Rectal smooth muscle tissue (tissue), 1 donor: ENCODE measurements around the gene JOSD2.

Experiments used
- H3K27ac ChIP-seq: one replicate; pipeline ENCODE4 v1.7.0; 2013; ENCODE audit warnings: low read depth, low read length, inconsistent platforms
- H3K27me3 ChIP-seq: one replicate; pipeline ENCODE4 v1.7.0; 2013; ENCODE audit warnings: low read length; ENCODE audit not compliant: control insufficient read depth, insufficient read depth
- H3K36me3 ChIP-seq: one replicate; pipeline ENCODE4 v1.7.0; 2013; ENCODE audit warnings: low read length; ENCODE audit not compliant: control insufficient read depth, insufficient read depth
- H3K4me1 ChIP-seq: one replicate; pipeline ENCODE4 v1.7.0; 2013; ENCODE audit warnings: low read length; ENCODE audit not compliant: control insufficient read depth, insufficient read depth
- H3K4me3 ChIP-seq: one replicate; pipeline ENCODE4 v1.7.0; 2013; ENCODE audit warnings: low read length
- H3K9ac ChIP-seq: one replicate; pipeline ENCODE4 v1.7.0; 2013; ENCODE audit warnings: low read length

JOSD2 gene

DNA sequence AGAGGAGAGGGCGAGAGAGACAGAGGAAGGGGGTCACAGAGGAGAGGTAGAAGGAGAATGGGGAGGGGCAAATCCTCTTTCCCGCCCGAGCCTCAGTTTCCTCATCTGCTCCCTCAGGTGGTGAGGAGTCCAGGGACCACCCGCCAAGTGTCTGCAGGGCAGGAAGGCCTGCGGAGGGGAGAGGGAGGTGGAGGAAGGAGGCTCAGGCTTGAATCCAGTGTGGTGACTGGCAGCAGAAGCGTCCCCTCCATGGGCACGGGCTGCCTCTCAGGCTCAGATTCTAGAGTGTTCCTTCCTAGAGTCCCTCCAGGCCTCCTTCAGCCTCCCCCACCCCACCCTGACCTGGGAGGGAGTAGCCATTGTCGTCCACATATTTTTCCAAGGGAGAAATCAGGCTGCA is 17.8 kb downstream of the JOSD2 start:
- Histone ChIP-seq H3K27ac (no peak overlapping the region), H3K36me3 (no peaks in the 10 kb centered on the region), H3K4me1 (no peaks in the 10 kb centered on the region), H3K9ac (no peak overlapping the region), H3K4me3 (no peak overlapping the region), H3K27me3 (peaks cover 7% of the 10 kb centered on the region)

DNA sequence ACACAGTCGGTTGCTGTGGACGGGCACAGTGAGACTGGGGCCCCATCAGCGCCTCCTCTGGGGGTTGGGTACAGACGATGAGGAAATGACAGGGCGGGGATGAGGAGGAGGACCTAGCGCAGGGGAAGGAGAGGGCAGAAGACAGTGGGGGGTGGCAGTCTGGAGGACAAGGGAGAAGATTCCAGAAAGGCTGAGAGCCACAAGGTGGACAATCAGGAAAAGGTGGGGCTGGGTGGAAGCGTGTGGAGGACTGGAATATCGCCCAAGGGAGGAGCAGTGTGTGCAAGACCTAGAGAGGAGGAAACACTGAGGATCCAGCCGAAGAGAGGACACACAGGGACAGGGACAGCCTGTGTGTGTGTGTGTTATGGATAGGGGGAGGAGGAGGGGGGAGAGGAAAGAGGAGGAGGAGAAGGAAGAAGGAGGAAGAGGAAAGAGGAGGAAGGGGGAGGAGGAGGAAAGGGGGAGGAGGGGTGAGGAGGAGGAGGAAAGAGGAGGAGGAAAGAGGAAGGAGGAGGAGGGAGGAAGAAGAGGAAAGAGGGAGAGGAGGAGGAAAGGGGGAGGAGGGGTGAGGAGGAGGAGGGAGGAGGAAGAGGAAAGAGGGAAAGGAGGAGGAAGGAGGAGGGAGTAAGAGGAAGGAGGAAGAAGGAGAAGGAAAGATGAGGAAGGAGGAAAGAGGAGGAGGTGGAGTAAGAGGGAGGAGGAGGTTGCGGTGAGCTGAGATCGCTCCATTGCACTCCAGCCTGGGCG is 18.5 kb downstream of the JOSD2 start:
- no peak overlapping the region for H3K27ac ChIP-seq
- no peak overlapping the region for H3K9ac ChIP-seq
- peaks cover 10% of the 10 kb centered on the region for H3K27me3 ChIP-seq
- H3K4me3 ChIP-seq: no peak overlapping the region
- H3K4me1 ChIP-seq: no peaks in the 10 kb centered on the region
- no peaks in the 10 kb centered on the region for H3K36me3 ChIP-seq

DNA sequence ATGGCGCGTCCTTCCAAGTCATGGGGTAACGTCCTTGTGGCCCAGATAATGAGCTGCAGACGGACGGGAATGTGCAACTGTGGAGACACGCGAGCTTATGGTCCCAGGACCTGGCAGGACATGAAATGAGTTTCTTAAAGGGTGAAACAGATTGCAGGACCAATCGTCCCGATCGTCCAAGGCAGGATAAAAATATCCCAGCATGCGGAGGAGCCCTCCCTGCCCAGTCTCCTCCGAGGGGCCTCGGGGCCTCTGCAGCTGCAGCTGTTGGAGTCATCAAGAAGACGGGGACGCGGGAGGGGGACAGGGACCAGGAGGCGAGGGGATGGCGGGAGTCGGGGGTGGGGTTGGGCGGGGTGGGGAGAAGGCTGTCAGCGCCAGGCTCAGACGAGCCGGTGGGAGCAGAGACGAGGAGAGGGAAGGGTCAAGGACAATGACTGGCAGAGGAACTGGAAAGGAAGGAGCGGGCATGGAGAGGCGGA is 20.0 kb downstream of the JOSD2 start:
- H3K9ac ChIP-seq: no peak overlapping the region
- no peak overlapping the region for H3K27ac ChIP-seq
- H3K4me1 ChIP-seq: no peaks in the 10 kb centered on the region
- no peak overlapping the region for H3K4me3 ChIP-seq
- H3K27me3 ChIP-seq: peaks cover 12% of the 10 kb centered on the region
- no peaks in the 10 kb centered on the region for H3K36me3 ChIP-seq

DNA sequence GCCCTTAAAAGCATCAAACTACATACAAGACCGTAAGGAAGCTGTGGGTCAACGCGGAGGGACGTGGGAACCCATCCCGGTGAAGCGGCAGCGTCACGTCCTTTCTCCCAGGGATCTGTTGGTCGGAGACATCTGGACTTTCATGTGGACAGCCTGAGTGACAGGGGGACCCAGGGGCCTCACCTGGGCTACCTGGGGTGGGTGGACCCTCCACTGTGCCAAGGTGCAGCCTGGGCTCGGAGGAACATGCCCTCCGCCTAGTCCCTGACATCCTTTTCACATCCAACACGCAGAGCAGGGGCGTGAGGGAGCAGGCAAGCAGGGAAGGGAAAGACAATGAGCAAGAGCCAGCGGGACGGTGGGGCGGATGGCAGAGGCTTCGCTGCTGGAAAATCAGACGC is 20.6 kb downstream of the JOSD2 start:
- H3K4me1 ChIP-seq: no peaks in the 10 kb centered on the region
- H3K27ac ChIP-seq: no peak overlapping the region
- peaks cover 12% of the 10 kb centered on the region for H3K27me3 ChIP-seq
- no peaks in the 10 kb centered on the region for H3K36me3 ChIP-seq
- H3K9ac ChIP-seq: no peak overlapping the region
- no peak overlapping the region for H3K4me3 ChIP-seq

DNA sequence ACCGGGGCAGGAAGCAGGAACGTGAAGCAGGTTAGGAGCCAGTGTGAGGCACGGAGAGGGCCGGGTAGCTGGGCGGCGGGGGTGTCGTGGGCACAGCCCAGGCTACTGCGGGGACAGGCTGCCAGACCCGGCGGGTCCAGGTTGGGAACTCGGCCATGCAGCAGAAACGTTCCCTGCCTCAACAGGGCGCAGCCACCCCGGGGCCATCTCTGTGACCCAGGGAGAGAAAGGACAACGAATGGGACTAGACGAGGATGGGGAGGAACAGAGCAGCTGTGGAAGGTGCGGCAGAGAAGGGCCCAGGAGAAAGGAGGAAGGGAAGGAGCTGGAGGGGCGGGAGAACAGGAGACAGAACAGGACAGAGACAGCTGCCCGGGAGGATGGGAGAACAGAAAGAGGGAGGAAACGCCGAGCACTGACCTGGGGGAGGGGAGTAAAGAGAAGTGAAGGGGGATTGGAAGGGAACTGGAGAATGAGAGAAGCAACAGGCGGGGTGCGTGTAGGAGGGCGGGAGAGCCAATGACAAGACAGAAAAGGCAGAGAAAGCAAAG is 21.5 kb downstream of the JOSD2 start:
- no peak overlapping the region for H3K4me3 ChIP-seq
- peaks cover 3% of the 10 kb centered on the region for H3K36me3 ChIP-seq
- H3K27me3 ChIP-seq: peaks cover 12% of the 10 kb centered on the region
- no peaks in the 10 kb centered on the region for H3K4me1 ChIP-seq
- no peak overlapping the region for H3K27ac ChIP-seq
- H3K9ac ChIP-seq: no peak overlapping the region

DNA sequence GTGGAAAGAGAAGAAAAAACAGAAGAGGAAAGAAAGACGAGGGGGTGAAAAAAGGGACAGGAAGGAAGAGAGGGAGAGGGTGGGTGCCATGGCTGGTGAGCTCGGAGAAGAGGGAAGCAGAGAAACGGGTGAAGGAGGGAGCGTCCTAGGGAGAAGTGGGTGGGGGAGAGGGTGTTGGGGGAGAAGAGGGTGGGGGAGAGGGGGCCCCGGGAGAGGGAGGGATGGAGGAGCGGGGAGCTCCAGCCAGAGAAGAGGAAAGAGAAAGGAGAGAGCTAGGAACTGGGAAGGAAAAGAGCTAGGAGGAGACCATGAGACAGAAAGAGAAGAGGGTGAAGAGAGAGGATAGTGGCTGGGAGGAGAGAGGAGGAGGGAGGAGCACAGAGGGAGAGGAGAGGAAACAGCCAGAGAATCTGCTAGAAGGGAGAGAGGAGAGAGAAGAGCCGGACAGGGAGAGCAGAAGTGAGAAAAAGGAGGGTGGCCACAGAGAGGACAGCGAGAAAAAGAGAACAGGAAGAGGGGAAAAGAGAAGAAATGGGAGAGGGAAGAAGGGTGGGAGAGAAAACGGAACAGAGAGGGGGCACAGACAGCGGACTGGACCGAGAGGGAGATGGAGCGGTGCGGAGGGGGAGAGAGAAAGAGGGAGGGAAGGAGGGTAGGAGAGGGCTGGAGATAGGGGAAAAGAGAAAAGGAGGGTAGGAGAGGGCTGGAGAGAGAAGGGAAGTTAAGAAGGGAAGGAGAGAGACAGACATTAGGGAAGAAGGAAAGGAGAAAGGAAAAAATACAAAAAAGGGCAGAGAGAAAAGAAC is 22.4 kb downstream of the JOSD2 start:
- H3K4me1 ChIP-seq: no peaks in the 10 kb centered on the region
- no peak overlapping the region for H3K27ac ChIP-seq
- H3K9ac ChIP-seq: no peak overlapping the region
- H3K4me3 ChIP-seq: no peak overlapping the region
- H3K27me3 ChIP-seq: peaks cover 12% of the 10 kb centered on the region
- H3K36me3 ChIP-seq: peaks cover 3% of the 10 kb centered on the region

- Histone ChIP-seq H3K27ac (no peak overlapping the region), H3K27me3 (peaks cover 12% of the 10 kb centered on the region)
Observed at GRCh38 chr19:50486823-50487515, 24.0 kb downstream of the JOSD2 start.

DNA sequence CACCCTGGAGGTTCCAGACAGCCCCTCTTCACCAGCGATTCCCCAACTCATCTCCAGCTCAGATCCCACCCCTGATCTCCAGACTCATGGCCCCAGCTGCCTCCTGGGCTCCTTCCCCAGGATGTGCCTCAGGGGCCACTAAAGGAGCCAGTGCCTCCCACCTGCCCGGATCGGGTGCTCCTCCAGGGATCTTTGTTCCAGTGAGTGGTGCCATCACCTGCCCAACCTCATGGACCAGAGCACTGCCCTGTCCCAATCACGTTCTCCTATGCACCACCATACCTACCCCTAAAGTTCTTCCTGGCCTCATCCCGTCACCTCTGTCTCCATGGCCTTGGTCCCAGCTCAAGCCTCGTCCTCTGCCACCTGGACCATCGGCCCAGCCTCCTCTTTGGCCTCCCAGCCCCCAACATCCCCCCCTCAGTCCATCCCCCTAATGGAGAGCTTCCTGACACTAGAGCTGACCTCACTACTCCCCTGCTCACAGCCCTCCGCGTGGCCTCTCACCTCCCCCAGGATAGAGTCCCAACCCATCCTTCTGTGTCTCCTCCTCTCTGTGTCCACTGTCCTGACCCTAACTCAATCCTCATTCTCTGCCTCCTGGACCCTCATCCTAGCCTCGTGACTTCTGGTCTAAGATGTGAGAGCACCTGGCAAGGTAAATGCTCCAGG is 25.6 kb downstream of the JOSD2 start:
- H3K36me3 ChIP-seq: peaks cover 9% of the 10 kb centered on the region
- H3K9ac ChIP-seq: no peak overlapping the region

More at GRCh38 chr19:50486823-50487515, 24.0 kb downstream of the JOSD2 start:
- Histone ChIP-seq H3K4me1 (no peaks in the 10 kb centered on the region), H3K4me3 (no peak overlapping the region), H3K36me3 (peaks cover 9% of the 10 kb centered on the region), H3K9ac (no peak overlapping the region)

GRCh38 chr19:50482916-50483315 is 28.1 kb downstream of the JOSD2 start:
- Histone ChIP-seq H3K27ac (no peak overlapping the region), H3K27me3 (peaks cover 5% of the 10 kb centered on the region), H3K4me3 (no peak overlapping the region), H3K4me1 (no peaks in the 10 kb centered on the region), H3K36me3 (peaks cover 16% of the 10 kb centered on the region), H3K9ac (no peak overlapping the region)

More for the DNA sequence above, 25.6 kb downstream of the JOSD2 start:
- H3K27ac ChIP-seq: no peak overlapping the region
- H3K4me1 ChIP-seq: no peaks in the 10 kb centered on the region
- H3K4me3 ChIP-seq: no peak overlapping the region
- peaks cover 5% of the 10 kb centered on the region for H3K27me3 ChIP-seq

DNA sequence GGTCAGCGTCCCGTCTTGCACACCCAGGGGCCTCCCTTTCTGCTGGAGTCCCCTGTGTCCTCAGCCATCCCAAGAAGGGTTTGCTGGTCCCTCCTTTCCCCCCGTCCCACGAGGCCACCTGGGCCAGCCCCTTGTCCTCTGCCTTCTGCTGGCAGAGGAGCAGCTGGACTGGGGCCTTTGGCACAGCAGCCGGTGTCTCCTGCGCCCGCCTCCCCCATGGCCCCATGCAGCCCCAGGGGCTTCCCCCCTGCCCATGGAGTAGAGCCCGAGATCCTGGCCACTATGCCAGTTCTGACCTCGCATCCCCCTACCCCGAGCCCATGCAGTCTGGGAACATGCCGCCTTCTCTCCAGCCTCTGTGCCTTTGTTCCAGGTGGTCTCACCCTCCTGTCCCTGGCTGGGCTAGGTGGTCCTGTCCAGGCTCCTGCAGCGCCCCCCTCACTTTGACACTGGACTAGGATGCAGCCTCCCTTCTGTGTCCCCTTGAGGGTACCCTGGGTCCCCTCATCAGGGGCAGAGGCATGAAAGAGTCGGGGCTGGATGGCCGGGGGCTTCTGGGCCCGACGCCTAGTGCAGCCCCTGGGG is 28.6 kb downstream of the JOSD2 start:
- Histone ChIP-seq H3K4me1 (peaks cover 2% of the 10 kb centered on the region), H3K27ac (no peak overlapping the region), H3K9ac (no peak overlapping the region), H3K27me3 (peaks cover under 1% of the 10 kb centered on the region), H3K4me3 (no peak overlapping the region), H3K36me3 (peaks cover 16% of the 10 kb centered on the region)

DNA sequence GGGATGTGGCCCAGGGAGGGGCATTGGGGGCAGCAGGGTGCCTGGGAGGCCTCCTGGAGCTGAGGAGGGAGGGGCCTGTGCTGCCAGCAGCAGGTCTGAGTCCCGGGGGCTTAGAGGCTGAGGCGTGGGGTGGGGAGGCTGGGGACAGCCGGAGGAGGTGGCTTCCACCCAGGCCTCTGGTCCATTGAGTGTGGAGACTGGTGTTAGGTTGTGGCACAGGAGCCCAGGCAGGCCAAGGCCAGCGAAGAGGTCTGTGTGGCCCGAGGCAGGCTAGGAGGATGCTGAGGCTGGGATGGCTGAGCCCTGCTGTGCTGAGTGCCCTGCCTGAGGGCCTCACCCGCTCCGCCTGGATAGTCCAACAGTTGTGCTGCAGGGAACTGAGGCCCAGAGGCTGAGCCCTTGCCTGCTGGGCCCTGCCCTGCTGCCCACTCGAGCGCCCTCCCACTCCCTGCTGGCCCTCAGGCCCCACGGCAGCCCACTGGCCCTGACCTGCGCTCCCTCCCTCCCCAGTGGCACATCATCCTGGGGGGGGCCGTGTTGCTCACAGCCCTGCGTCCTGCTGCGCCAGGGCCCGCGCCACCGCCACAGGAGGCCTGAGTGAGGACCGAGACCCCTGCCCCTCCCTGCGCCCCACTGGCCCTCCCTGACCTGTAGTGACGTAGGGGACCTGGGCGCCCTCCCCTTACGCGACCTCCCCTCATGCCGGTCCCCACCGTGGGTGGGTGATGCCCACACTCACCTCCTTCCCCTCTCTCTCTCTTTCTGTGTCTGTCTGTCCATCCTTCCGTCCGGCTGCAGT is 29.4 kb downstream of the JOSD2 start:
- Histone ChIP-seq H3K36me3 (peaks cover 16% of the 10 kb centered on the region), H3K4me1 (peaks cover 4% of the 10 kb centered on the region), H3K9ac (no peak overlapping the region), H3K27me3 (no peaks in the 10 kb centered on the region), H3K4me3 (no peak overlapping the region), H3K27ac (no peak overlapping the region)
